IPS-NIHi11 (cell line): ENCODE data around the gene CMTM7.
A peak's percentile ranks its signal among the peaks of the same experiment; 100 is the strongest.

Source experiments
- DNase-seq: peaks from one replicate; pipeline ENCODE4 v3.0.0; 2012; ENCODE audit warnings: mixed read lengths, low spot score

CMTM7 gene, protein sequence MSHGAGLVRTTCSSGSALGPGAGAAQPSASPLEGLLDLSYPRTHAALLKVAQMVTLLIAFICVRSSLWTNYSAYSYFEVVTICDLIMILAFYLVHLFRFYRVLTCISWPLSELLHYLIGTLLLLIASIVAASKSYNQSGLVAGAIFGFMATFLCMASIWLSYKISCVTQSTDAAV

DNA sequence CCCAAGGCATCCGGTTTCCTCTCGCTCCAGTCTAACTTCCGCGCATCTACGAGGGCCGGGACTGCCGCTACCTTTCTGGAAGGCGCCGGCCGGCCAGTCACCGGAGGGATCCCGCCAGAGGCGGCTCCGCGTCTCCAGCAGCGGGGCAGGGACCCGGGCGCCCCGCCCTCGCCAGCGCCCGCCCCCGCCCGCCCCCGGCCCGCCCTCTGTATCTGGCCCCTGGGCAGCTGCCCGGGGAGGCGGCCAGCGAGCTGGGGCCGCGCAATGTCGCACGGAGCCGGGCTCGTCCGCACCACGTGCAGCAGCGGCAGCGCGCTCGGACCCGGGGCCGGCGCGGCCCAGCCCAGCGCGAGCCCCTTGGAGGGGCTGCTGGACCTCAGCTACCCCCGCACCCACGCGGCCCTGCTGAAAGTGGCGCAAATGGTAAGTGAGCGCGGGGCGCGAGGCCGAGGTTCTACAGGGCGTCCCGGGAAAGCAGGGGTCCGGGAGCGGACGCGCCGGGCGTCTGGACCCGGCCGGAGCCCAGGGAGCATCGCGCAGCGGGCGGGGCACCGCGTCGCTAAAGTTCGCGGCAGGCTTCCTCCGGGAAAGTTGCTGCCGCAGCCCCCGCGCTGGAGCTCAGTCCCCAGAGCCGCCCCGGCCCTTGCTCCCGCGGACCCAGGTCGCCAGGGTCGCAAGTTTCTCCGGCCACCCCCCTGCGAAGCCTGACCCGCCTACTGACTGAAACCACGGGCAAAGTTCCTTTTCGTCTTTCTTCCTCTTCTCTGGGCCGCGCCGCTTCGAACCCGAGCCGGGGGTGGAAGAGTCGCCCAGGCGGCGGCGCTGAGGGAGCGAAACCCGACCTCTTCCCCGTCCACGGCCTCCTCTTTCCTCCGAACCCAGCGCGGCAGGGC, at the start of gene CMTM7:
TSS of gene CMTM7 (plus strand) at position 211 of the 893 bp plus-strand sequence. CDS start at position 265, 54 bp downstream.
- peak; percentile 77 for DNase-seq

DNA sequence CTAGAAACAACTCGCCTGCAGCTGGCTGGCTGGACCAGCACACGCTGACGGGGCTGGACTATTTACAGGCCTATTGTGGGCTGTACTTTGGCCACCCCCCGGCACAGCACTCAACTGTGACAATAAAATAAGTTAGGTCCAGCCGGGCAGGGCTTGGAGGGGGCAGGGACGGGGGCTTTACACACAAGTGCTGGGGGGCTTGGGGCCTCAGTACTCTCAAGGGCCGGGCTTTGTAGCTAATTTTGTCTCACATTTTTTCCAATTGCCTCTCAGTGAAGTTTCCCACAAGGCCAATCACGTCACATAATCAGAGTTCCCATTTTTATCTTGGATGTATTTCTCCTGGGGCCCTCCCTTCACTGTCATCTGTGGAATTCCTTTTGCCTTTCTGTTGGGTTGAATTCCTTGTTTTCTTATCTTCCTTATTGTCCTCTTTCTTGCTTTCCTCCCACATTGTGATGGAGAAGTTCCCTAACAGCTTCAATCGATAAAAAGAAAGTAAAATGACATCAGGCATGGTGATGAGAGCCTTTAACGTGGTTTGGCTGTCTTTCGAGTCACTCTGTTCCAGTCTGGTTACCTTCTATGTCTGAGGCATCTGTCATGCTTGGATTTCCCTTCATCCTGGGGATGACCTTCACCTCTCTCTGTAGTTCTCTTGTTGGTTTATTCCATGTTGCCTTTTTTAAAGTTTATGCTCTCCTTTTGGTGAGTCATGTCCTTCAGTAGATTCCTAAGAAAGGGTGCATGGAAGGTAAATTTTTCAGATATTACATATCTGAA, 44.1 kb upstream of the CMTM7 start:
- DNase-seq, result no peak

DNA sequence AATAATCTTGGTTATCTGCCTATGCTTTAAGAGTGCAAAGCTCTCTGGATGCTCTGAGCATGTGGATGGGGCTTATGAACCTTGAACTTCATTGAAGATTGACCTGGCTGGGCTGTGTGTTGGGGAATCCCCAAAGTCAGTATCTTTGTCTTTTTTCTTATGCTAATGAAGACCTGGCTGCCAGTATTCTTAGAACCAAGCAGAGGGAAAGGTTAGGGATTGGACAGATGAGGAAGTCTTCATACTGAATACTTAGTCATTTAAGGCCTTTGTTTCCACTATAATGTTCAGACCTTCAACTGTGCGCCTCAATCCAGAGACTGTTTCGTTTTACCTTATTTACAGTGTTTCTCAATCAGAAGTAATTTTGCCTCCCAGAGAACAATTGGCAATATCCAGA, 42.5 kb upstream of the CMTM7 start:
- DNase-seq, result peak; percentile 43

DNA sequence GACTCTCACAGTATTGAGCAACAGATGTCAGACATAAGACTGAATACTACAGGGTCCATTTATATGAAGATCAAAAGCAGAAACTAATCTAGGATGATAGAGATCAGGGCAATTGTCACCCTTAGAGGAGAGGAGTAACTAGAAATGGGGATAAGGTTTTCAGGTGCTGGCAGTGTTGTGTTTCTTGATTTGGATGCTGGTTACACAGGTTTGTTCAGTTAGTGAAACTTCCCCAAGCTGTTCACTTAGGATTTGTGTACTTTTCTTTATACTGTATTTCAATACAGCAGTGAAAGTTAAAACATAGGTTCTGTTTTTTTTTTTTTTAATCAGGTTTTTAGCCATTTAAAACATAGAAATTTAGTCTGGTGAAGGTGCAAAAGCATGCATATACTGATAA, 39.1 kb upstream of the CMTM7 start:
- no peak for DNase-seq

DNA sequence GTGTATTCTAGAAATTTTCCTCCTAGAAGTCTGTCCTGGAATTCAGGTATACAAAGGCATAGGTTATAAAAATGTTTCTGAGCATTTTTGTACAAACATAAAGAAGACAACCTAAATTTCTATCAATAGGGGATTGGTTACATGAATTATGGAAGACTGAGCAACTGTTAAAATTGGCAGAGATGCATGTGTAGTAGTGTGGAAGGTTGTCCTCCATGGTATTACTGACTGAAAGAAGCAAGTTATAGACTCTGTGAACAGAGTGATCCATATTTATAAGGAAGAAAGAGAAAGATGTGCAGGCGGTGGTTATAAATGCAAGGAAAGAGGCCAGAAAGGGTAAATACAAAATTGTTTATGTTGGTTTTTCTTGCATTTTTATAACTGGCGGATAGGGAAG, 38.3 kb upstream of the CMTM7 start:
- DNase-seq, result no peak

DNA sequence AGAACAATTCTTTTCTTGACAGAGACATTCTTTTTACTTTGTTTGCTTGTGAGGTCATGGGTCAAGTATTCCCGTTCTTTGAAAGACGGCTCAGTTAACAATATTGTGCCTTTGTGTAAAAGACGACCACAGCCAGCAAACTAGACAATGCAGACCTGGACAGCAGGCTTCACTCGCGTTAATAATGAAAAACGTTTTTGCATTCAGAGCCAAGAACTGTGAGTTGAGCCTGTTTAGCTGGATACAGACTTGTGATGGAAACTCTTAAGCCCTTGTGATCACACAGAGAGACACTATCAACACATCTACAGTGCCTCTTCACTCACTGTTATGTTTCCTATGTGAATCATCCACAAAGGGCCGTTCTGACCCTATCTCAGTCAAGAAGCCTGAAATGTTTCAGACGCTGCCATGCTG, 37.3 kb upstream of the CMTM7 start:
- no peak for DNase-seq

DNA sequence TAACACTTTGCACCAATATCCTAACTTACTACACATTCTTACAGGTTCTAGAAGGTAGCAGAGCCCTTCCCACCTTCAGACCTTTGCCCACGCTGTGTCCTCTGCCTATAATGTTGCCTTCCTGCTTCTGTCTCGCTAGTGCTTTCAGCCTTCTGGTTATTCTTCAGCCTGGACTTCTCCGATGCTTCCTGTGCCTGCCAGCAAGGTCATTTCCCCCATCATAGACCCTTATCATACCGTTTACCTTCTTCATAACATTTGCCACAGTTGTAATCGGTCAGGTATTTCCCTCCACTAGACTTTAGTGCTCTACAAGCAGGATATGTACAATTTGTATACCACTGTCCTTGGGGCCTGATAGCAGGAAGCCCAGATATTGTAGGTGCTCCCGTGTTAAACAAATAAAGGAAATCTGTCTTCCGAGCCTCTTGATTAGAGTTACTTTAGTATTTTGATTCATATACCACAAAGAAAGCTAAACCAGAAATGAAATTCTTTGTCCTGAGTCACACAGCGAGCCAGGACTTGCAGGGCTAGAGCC, 35.8 kb upstream of the CMTM7 start:
- DNase-seq, result no peak

DNA sequence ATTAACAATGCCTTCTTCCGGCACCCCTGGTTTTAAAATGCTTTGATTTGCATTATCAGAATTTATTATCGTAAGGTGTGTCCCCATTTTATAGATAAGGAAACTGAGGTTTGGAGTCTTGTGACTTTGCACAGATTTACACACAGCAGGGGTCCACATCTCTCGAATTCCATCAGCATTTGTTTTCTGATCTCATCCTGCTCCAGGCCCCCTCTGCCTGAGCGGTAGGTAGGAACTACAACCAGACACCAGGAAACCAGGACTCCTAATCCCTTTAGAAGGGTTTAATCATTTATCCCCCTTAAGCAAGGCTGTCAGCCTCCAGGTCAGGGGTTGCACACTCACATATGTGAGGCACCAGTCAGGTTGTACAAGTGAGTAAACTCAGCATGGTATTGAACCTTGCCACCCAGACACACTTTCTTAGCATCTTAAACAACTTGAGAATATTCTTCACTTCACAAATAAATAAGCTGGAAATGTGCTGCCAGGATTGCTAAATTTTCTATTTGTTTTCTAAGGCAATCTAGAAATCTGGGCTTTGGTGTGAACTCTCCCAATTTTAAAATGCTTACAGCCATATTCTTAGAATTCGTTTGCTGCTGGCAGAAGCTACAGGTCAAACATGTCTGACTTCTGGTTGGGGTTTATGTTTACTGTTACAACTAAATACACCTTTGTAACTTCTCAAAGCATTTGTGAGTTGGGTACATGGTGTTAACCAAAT, 31.7 kb upstream of the CMTM7 start:
- peak; percentile 56 for DNase-seq

DNA sequence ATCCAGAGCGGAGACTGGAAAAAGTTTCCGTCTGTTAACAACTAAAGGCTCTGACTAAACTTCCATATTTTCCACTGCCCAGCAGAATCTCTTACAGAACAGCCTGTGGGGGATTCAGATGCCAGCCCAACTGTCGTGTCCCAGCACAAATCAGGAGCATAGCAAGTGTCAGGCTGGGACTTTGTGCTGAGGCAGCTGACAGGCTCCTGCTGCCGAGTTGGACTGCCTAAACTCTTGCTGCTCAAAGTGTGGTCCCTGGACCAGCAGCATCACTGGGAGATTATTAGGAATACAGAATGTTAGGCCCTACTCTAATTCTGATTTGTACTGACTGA, 31.2 kb upstream of the CMTM7 start:
- no peak for DNase-seq

DNA sequence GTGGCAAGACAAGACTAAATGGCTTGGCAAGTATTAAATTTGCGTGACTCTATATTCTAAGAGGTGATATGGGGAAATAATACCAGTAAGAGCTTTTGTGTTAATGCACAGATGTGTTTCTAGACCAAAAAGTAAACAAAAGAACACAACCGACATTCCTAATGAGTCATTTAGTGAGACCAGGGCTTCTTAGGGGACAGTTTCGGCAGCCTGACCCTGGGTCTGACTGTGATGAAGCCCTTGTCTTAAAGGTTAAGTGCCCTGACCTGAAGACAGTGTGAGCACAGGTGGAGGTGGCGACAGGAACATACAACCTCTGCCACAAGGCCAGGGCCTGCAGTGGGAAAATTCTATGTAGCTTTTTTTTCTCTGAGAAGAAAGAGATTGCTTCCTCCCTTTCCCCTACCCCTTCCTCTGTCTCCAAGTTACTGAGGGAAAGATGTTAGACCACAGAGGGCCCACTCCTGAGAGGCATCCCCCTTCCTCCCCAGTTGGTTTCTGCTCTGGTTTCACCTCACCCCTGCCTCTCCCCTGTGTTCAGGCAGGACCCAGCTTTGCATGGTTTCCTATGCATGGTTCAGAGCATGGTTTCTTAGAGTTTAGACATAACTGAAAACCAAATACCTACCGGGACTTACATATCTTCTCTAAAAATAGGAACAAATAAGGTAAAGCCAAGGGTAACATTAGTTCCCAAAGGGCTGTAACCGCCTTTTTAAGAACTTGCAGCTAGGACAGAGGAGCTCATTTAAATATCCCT, 24.8 kb upstream of the CMTM7 start:
- no peak for DNase-seq

DNA sequence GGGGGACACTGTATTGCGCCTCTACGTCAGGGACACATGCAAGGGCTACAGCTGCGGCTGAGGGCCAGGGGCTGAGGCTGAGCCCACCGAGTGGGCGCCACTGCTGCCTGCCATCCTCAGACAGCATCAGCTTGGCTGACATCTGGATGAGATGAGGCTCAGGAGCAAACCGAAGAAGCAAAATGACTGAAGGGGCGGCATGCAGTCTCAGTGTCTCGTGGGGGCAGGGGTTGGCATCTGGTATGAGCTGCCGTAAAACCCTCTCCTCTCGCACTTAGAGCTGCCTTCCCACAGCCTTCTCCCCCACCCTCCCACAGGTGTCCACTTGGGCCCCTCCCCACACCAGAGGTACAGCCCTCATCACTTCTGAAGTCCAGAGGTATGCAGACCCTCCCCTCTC, 24.2 kb upstream of the CMTM7 start:
- DNase-seq, result no peak

DNA sequence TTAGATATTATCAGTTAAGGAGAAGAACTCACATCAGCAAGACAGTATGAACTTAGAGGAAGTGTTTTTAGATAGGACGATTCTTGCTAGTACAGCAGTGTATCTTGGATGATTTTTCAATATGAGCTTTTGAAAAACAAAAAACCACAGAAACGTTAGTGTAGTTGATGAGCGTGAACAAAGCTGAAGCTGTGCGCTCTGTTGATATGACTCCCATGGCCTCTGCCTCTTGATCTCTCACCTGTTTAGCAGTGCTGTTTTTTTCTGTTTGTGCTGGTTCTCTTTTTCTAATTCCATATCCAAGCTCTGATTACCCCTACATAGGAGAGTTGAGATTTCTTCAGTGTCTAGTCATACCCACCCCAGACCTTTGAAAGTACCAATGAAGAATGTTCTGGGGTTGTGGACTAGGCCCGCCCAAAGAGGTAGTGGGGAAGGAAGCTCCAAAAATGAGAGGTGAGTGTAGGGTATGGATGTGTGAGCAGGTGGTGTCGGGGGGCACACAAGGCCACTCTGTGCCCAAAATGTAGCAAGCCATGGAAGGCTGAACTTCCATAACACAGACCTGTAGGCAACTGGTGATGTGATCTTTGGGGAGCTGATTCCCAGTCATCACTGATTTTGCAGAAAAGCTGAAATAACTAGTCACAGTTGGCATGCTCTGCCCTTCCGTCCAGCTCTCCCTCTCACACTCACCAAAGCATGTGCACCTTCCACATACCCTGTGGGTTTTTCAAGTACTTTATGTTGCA, 20.0 kb upstream of the CMTM7 start:
- DNase-seq, result no peak

DNA sequence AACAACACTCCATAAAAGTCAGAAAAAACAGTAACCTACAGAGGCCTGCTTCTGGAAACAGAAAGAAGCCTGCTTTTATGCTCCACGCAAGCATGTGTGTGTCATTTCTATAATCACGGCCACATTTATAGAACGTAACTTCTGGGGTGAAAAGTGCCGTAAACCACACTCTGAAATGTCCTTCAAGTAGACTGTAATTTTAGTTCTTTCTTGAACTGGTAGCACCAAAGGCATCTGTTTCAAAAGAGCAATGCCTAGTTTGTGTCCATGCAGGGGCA, 19.5 kb upstream of the CMTM7 start:
- DNase-seq, result no peak

DNA sequence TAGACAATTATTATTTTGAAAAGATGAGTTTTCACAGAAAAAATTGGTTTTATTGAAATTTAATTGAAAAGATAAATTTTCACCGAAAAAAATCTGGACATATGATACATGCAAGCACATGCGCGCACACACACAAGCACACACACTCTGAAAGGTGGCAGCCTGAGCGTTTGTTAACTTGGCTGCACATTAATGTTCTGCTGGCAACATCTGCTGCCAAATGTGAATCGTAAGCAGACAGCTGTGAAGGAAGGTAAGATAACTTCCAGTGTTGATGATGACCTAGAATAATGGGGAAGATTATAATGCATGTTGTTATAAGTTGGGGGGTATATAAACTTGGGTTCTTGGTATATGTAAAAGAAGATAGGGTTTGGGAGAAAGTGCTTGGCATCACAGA, 18.4 kb upstream of the CMTM7 start:
- no peak for DNase-seq

DNA sequence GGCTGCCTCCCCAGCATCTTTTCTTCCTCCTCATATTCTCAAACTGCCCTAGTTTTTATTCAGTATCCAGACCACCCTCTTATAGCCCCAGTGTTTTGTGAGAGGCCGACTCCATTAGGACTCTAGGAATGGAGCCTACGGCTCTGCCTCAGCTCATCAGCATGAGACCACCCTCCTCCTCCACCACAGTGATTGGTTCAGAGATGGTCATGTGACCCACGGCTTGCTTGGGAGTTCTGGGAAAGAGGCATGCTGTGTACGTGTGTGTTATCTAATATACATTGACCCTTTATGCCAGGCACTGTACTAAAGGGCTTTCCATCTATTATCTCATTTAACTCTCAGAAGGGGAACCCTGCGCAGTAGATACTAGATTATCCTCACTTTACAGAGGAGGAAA, 17.8 kb upstream of the CMTM7 start:
- no peak for DNase-seq

DNA sequence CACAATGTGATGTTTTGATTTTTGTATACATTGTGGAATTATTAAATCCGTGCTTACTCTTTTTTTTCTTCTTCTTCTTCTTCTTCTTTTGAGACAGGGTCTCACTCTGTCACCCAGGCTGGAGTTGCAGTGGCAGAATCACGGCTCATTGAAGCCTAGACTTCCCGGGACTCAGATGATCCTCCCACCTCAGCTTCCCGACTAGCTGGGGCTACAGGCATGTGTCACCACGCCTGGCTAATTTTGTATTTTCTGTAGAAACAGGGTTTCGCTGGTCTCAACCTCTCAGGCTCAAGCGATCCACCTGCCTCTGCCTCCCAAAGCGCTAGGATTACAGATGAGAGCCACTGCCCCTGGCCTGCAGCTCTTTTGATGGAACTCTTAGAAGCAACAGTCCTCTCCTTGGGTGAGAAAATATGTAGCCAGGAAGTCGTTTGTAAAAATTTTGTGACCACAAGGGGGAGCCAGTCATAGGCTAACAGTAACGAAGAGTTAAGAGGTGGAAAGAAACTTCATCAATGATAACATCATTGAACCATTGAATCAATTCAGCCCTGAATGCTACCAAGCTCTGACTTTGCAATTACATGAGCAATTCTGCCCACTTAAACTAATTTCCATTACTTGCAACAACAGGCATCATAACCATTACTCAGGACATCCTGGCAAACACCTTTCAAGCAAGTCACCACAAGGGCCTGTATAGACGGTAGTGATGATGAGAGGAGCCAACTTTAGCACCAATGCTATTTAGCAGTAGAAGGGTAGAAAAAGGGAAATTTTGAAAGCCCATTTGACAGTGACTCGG, 16.7 kb upstream of the CMTM7 start:
- DNase-seq, result peak; percentile 68

DNA sequence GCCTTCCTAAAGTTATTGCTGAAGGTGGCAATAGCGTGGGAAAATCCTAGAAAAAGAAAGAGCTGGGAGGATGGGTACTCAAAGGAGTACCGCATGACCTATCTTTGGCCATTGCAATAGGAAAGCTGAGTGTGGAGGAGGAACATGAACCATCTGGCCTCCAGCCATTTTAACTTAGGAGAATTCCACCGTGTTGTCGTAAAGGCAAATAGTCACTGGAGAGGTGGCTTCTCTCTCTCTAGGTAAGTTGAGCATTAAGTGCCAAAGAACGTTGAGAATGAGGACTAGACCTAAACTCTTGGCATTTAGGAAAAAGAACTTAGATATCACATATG, 16.1 kb upstream of the CMTM7 start:
- DNase-seq, result no peak

DNA sequence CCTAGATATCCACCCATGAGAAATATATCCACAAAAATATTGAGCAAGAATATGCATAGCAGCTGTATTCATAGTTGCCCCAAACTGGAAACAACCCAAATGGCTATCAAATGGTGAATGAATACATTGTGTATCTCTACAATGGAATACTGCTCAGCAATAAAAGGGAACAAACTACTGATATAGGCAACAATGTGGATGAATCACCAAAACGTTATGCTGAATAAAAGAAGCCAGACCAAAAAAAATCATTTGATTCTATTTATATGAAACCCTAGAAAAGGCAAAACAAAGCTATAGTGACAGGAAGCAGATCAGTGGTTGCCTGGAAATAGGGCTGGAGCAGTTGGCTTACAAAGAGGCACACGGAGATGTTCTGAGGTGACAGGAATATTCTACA, 15.5 kb upstream of the CMTM7 start:
- DNase-seq, result no peak

DNA sequence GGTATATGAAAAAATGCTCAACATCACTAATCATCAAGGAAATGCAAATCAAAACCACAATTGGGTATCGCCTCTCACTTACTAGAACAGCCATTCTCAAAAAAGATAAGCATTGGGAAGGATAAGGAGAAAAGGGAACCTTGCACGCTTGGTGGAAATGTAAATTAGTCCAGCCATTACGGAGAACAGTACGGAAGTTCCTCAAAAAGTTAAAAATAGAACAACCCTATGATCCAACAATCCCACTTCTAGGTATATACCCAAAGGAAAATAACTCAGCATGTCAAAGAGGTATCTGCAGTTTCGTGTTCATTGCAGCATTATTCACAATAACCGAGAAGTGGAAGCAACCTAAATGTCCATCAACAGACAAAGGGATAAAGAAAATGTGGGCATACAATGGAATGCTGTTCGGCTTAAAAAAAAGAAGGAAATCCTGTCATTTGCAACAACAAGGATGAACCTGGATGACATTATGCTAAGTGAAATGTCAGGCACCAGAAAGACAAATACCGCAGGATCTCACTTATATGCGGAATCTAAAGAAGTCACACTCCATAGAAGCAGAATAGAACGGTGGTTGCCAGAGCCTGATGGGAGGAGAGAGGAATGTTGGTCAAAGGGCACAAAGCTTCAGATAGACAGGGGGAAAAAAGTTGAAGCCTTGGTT, 11.7 kb upstream of the CMTM7 start:
- no peak for DNase-seq

DNA sequence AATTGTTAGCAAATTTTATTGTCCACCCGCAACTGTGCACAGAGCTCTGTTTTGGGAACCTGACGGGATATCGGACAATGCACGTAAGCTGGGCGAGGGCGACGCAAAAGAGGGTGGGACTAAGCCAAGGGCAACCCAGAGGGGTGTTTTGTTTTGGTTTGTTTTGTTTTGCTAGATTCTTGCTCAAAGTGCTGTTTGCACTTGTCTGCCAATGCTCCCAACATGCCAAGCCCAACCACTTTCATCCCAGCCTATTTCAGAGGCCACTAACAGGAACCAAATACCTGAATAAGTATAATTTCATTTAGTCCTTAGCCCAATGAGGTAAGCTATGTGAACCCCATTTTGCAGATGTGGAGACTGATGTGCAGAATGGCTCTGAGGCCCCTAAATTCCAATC, 9.7 kb upstream of the CMTM7 start:
- DNase-seq, result no peak
